Stimulated activated naive B cell treated with anti-CD40 and anti-IgM and Interleukin-4, amounts not matched to agents 10 μg/mL and 1 μg/mL and 100 μg/mL, for 72 hours (primary cell): ENCODE measurements around the gene RNF115.
"Not testable (repeated sequence)": the region's sequence is repeated elsewhere in the genome, so short reads cannot be mapped to it uniquely, and the experiment has no call there.

ENCODE experiments used
- ATAC-seq, 2 donors: fragments of 150-1000 bp; cut with Tn5 transposase; replicated peaks; 2 replicates each; pipeline ENCODE4 v1.10.0; 2021; ENCODE audit warnings: moderate library complexity in 1 of 2
- DNase-seq: peaks from one replicate; pipeline ENCODE4 v3.0.0; 2021
- H3K27ac Mint-ChIP-seq: one replicate; pipeline ENCODE4 v1.8.0; 2022; ENCODE audit warnings: mild to moderate bottlenecking, mixed read lengths
- H3K27me3 Mint-ChIP-seq, 2 donors: one replicate each; pipeline ENCODE4 v1.8.0; 2022; ENCODE audit warnings: mixed read lengths in 2 of 2
- H3K36me3 Mint-ChIP-seq, 2 donors: one replicate each; pipeline ENCODE4 v1.8.0; 2022; ENCODE audit warnings: mixed read lengths in 2 of 2, mild to moderate bottlenecking in 1 of 2
- H3K4me1 Mint-ChIP-seq, 2 donors: one replicate each; pipeline ENCODE4 v1.8.0; 2022; ENCODE audit warnings: mixed read lengths in 2 of 2, mild to moderate bottlenecking in 1 of 2
- H3K4me3 Mint-ChIP-seq, 2 donors: one replicate each; pipeline ENCODE4 v1.8.0; 2022; ENCODE audit warnings: mild to moderate bottlenecking in 2 of 2, mixed read lengths in 2 of 2, moderate library complexity in 1 of 2
- H3K9me3 Mint-ChIP-seq, 2 donors: one replicate each; pipeline ENCODE4 v1.8.0; 2022; ENCODE audit warnings: mixed read lengths in 2 of 2, mild to moderate bottlenecking in 1 of 2

The RNF115 gene

GRCh38 chr1:145757420-145757819 is 66.5 kb downstream of the RNF115 start:
- peaks cover 43 to 63% of the 10 kb centered on the region in 2 donors for H3K36me3 Mint-ChIP-seq
- no peak for DNase-seq
- no peak for ATAC-seq
- no peak overlapping the region for H3K27ac Mint-ChIP-seq
- H3K27me3 Mint-ChIP-seq = no peaks in the 10 kb centered on the region
- H3K4me1 Mint-ChIP-seq = peaks cover 5 to 9% of the 10 kb centered on the region in 2 donors
- H3K9me3 Mint-ChIP-seq = peaks cover 6 to 10% of the 10 kb centered on the region in 2 donors
- no peak overlapping the region for H3K4me3 Mint-ChIP-seq

GRCh38 chr1:145751491-145752037 is 72.3 kb downstream of the RNF115 start:
- H3K4me3 Mint-ChIP-seq = no peak overlapping the region
- no peak overlapping the region for H3K27ac Mint-ChIP-seq
- H3K4me1 Mint-ChIP-seq = no peaks in the 10 kb centered on the region
- H3K36me3 Mint-ChIP-seq = peaks cover 33 to 53% of the 10 kb centered on the region in 2 donors
- DNase-seq (no peak), ATAC-seq (no peak)
- H3K27me3 Mint-ChIP-seq = no peaks in the 10 kb centered on the region
- H3K9me3 Mint-ChIP-seq = no peaks in the 10 kb centered on the region

GRCh38 chr1:145750426-145750825 is 73.5 kb downstream of the RNF115 start:
- H3K4me3 Mint-ChIP-seq = no peak overlapping the region
- DNase-seq = no peak
- no peak overlapping the region for H3K27ac Mint-ChIP-seq
- ATAC-seq = no peak
- no peaks in the 10 kb centered on the region for H3K4me1 Mint-ChIP-seq
- H3K27me3 Mint-ChIP-seq = no peaks in the 10 kb centered on the region
- no peaks in the 10 kb centered on the region for H3K9me3 Mint-ChIP-seq
- peaks cover 32 to 51% of the 10 kb centered on the region in 2 donors for H3K36me3 Mint-ChIP-seq

- Mint-ChIP-seq H3K27ac (no peak overlapping the region), H3K9me3 (no peaks in the 10 kb centered on the region), H3K4me3 (no peak overlapping the region), H3K36me3 (peaks cover 43 to 65% of the 10 kb centered on the region in 2 donors), H3K27me3 (no peaks in the 10 kb centered on the region), H3K4me1 (no peaks in the 10 kb centered on the region)
- ATAC-seq (no peak), DNase-seq (no peak)
Observed at GRCh38 chr1:145747398-145748247, 76.3 kb downstream of the RNF115 start.

GRCh38 chr1:145740269-145740668 is 83.6 kb downstream of the RNF115 start:
- H3K27ac Mint-ChIP-seq = no peak overlapping the region
- H3K9me3 Mint-ChIP-seq = peaks cover 0 to 2% of the 10 kb centered on the region in 2 donors
- peaks cover 0 to 3% of the 10 kb centered on the region in 2 donors for H3K4me1 Mint-ChIP-seq
- no peak overlapping the region for H3K4me3 Mint-ChIP-seq
- no peaks in the 10 kb centered on the region for H3K27me3 Mint-ChIP-seq
- DNase-seq (no peak), ATAC-seq (no peak)
- peaks cover 28 to 42% of the 10 kb centered on the region in 2 donors for H3K36me3 Mint-ChIP-seq

- no peak for DNase-seq
- Mint-ChIP-seq H3K4me3 (no peak overlapping the region), H3K36me3 (peaks cover 6 to 13% of the 10 kb centered on the region in 2 donors), H3K9me3 (peaks cover 0 to 2% of the 10 kb centered on the region in 2 donors), H3K4me1 (peaks cover 8 to 9% of the 10 kb centered on the region in 2 donors), H3K27ac (peak overlapping the region; percentile 26), H3K27me3 (no peaks in the 10 kb centered on the region)
- no peak for ATAC-seq
Observed at GRCh38 chr1:145736191-145736590, 87.7 kb downstream of the RNF115 start.

GRCh38 chr1:145730900-145731299 is 93.0 kb downstream of the RNF115 start:
- no peak for ATAC-seq
- peaks cover 6 to 8% of the 10 kb centered on the region in 2 donors for H3K4me1 Mint-ChIP-seq
- peaks cover 9 to 15% of the 10 kb centered on the region in 2 donors for H3K36me3 Mint-ChIP-seq
- no peak overlapping the region for H3K4me3 Mint-ChIP-seq
- no peak for DNase-seq
- no peaks in the 10 kb centered on the region for H3K27me3 Mint-ChIP-seq
- H3K27ac Mint-ChIP-seq = no peak overlapping the region
- no peaks in the 10 kb centered on the region for H3K9me3 Mint-ChIP-seq

GRCh38 chr1:145730467-145730866 is 93.4 kb downstream of the RNF115 start:
- Mint-ChIP-seq H3K27ac (no peak overlapping the region), H3K36me3 (peaks cover 7 to 15% of the 10 kb centered on the region in 2 donors), H3K4me1 (peaks cover 6 to 8% of the 10 kb centered on the region in 2 donors)

GRCh38 chr1:145729666-145730436 is 94.0 kb downstream of the RNF115 start:
- ATAC-seq (no peak), DNase-seq (no peak)
- Mint-ChIP-seq H3K27ac (no peak overlapping the region), H3K36me3 (peaks cover 7 to 15% of the 10 kb centered on the region in 2 donors), H3K27me3 (no peaks in the 10 kb centered on the region), H3K4me1 (peaks cover 6 to 8% of the 10 kb centered on the region in 2 donors), H3K9me3 (no peaks in the 10 kb centered on the region), H3K4me3 (no peak overlapping the region)

More at GRCh38 chr1:145730467-145730866, 93.4 kb downstream of the RNF115 start:
- no peak for ATAC-seq
- H3K9me3 Mint-ChIP-seq = no peaks in the 10 kb centered on the region
- H3K4me3 Mint-ChIP-seq = no peak overlapping the region
- DNase-seq = no peak
- H3K27me3 Mint-ChIP-seq = no peaks in the 10 kb centered on the region

GRCh38 chr1:145729196-145729595 is 94.7 kb downstream of the RNF115 start:
- H3K27me3 Mint-ChIP-seq = no peaks in the 10 kb centered on the region

GRCh38 chr1:145726193-145726592 is 97.7 kb downstream of the RNF115 start:
- not testable (repeated sequence) for H3K4me1 Mint-ChIP-seq, H3K36me3 Mint-ChIP-seq, H3K27ac Mint-ChIP-seq, H3K9me3 Mint-ChIP-seq, DNase-seq, H3K4me3 Mint-ChIP-seq, ATAC-seq
- H3K27me3 Mint-ChIP-seq = peaks cover 7 to 11% of the 10 kb centered on the region in 2 donors

More at GRCh38 chr1:145729196-145729595, 94.7 kb downstream of the RNF115 start:
- Mint-ChIP-seq H3K9me3 (no peaks in the 10 kb centered on the region), H3K4me1 (peaks cover 5 to 6% of the 10 kb centered on the region in 2 donors), H3K36me3 (peaks cover 7 to 15% of the 10 kb centered on the region in 2 donors), H3K4me3 (no peak overlapping the region), H3K27ac (no peak overlapping the region)
- ATAC-seq (no peak), DNase-seq (no peak)

- Mint-ChIP-seq H3K36me3 (no peaks in the 10 kb centered on the region), H3K27ac (peak overlapping the region; percentile 77), H3K9me3 (no peaks in the 10 kb centered on the region), H3K4me1 (peaks cover 9 to 11% of the 10 kb centered on the region in 2 donors), H3K4me3 (peak overlapping the region; percentile 71 to 83), H3K27me3 (peaks cover 21 to 33% of the 10 kb centered on the region in 2 donors)
- DNase-seq = peak; percentile 58
- peak; percentile 94 to 97 for ATAC-seq
Observed at GRCh38 chr1:145720878-145721671, 102.8 kb downstream of the RNF115 start.

- no peak overlapping the region for H3K27ac Mint-ChIP-seq
- peaks cover 21 to 33% of the 10 kb centered on the region in 2 donors for H3K27me3 Mint-ChIP-seq
- H3K36me3 Mint-ChIP-seq = no peaks in the 10 kb centered on the region
- no peak for ATAC-seq
- peak overlapping the region in 1 of 2 donors; percentile 83 for H3K4me3 Mint-ChIP-seq
- no peak for DNase-seq
- H3K4me1 Mint-ChIP-seq = peaks cover 9 to 11% of the 10 kb centered on the region in 2 donors
- no peaks in the 10 kb centered on the region for H3K9me3 Mint-ChIP-seq
Observed at GRCh38 chr1:145720556-145720877, 103.4 kb downstream of the RNF115 start.
